Loucy (cell line): ENCODE measurements around the gene TBC1D2.

Source experiments
- EZH2phosphoT487 ChIP-seq: fragments of 200-600 bp; IDR thresholded peaks from 2 replicates; pipeline ENCODE4 v1.6.1; 2018; ENCODE audit warnings: antibody characterized with exemption, mild to moderate bottlenecking, moderate library complexity, borderline replicate concordance
- TF ChIP-seq, protein P1 (sequence below): fragments of 200-600 bp; sonication (generic); conservative IDR thresholded peaks from 2 replicates; pipeline ENCODE4 v1.5.1; 2014; ENCODE audit warnings: mild to moderate bottlenecking, antibody characterized with exemption, low read length

GRCh38 chr9:98251551-98251950, 3.9 kb downstream of the TBC1D2 start:
- TF ChIP-seq, protein P1, sequence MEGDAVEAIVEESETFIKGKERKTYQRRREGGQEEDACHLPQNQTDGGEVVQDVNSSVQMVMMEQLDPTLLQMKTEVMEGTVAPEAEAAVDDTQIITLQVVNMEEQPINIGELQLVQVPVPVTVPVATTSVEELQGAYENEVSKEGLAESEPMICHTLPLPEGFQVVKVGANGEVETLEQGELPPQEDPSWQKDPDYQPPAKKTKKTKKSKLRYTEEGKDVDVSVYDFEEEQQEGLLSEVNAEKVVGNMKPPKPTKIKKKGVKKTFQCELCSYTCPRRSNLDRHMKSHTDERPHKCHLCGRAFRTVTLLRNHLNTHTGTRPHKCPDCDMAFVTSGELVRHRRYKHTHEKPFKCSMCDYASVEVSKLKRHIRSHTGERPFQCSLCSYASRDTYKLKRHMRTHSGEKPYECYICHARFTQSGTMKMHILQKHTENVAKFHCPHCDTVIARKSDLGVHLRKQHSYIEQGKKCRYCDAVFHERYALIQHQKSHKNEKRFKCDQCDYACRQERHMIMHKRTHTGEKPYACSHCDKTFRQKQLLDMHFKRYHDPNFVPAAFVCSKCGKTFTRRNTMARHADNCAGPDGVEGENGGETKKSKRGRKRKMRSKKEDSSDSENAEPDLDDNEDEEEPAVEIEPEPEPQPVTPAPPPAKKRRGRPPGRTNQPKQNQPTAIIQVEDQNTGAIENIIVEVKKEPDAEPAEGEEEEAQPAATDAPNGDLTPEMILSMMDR: no peak
- TF ChIP-seq EZH2phosphoT487: no peak
